SW 1271 (cell line): Measurements from ENCODE around the gene PKD1L1.
A peak's percentile ranks its signal among the peaks of the same experiment; 100 is the strongest.

Experiments used
- DNase-seq, 2 experiments: peaks; one replicate each; lab custom pipeline; 2025; lab: John Stamatoyannopoulos, UW

Gene PKD1L1

GRCh38 chr7:47875998-47876744 lies 72.1 kb downstream of the PKD1L1 start:
- DNase-seq = no peak

GRCh38 chr7:47875406-47875805 lies 72.9 kb downstream of the PKD1L1 start:
- DNase-seq = no peak

- no peak for DNase-seq
Measured at GRCh38 chr7:47873762-47874161, 74.5 kb downstream of the PKD1L1 start.

- no peak for DNase-seq
Measured at GRCh38 chr7:47867286-47867685, 81.0 kb downstream of the PKD1L1 start.

DNA sequence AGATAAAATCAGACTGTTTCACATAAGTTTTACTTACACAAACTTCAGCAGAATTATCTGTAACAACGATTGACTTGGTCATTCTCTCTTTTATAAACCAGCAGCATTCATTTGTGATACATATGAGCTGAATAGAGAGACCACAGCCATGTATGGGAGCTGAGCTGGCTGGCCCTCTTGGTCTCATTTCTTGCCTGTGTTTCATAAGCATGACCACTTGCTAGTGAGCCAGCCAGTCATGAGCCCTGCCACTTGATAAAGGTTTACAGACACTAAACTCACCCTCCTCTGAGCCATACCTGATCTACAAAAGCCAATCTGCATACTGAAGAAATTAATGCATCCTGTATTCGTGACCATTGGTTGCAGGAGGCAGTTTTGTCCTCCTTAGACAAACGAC lies 82.1 kb downstream of the PKD1L1 start:
- DNase-seq = no peak

GRCh38 chr7:47852330-47853245 lies 95.7 kb downstream of the PKD1L1 start:
- no peak for DNase-seq

GRCh38 chr7:47847207-47847606 lies 101.1 kb downstream of the PKD1L1 start:
- DNase-seq = no peak

GRCh38 chr7:47846138-47846836 lies 102.0 kb downstream of the PKD1L1 start:
- peak; percentile 9 to 19 for DNase-seq

DNA sequence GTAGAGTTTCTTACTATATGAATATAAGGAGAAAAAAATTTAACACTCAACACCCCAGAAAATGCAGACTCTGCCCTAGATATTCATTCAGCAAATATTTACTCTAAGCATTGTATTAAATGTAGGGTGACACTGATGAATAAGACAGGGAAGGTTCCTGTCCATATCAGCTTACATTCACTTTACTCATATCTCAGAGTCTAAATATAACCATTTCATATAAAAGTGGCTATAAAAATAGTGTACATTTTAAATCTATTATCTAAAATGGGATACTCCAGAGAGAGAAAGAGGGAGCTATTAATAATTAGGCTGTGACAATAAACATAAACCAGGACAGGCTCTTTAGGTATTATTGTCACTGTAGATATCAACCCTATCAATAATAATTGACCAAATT lies 104.0 kb downstream of the PKD1L1 start:
- no peak for DNase-seq

GRCh38 chr7:47843291-47843690 lies 105.0 kb downstream of the PKD1L1 start:
- no peak for DNase-seq

GRCh38 chr7:47839381-47839780 lies 108.9 kb downstream of the PKD1L1 start:
- DNase-seq = no peak

DNA sequence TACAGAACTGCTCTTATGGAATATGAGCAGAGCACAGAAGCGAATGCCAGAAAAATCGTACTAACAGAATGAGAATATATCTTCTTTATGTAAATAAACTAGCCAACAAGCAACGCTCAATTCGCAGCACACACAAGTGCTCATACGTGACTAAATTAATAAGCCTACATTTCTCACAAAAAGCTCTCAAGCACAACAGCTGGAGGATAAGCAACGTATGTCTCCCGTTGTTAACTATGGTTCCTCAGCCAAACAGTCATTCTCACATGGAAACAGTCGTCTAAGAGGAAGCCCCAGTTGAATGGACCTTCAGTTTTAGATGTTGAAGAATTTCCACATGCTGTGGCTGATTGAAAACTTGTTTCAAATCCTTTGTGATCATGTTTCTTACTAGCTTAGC lies 110.4 kb downstream of the PKD1L1 start:
- DNase-seq = no peak

DNA sequence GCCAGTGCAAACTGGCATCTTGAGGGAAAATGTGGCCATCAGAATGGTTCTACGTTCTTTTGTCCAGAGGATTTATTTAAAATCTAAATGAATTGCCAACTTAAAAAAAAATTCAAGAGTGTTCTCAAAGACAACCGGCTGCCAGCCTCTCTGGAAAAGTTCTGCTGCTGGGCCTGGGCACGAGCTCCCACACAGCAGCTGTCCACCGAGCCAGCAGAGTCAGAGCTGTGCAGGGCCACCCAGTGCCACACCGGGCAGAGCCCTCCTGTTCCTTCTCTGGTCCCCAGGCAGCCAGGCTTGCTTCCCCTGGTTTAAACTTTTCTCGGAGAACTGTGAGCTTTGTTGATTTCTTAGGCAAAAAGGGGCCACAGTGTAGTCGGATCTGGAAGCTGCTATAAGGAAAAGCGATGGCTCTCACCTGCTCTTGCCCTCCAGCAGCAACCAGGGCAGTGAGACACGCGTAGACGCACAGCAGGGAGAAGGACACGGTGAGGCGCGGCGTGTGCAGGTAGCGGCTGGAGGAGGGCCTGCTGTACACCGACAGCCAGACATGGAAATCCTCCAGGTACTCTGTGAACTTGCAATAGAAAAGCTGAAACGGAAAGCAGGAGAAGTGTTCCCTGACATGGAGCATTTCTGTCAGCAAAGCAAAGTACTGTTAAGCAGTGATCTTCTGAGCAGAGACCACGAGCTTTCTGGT lies 111.6 kb downstream of the PKD1L1 start:
- no peak for DNase-seq

DNA sequence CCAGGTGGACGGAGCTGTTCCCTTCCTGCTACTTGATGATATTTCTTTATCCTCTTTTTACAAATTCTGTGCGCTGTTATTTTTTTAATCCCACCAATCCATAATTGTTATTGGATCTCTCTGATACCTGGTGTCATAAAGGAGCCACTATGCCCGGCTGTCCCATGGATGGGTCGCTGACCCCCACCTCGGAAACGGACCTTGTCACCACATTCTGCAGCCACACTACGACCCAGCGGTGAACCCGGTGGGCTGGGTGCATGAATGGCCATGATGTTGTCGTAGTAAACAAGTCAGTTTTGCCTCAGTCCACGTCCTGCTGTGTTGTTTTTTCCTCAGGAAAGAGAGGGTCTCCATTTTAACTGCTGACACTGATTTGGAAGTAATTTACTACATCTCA lies 112.2 kb downstream of the PKD1L1 start:
- no peak for DNase-seq

DNA sequence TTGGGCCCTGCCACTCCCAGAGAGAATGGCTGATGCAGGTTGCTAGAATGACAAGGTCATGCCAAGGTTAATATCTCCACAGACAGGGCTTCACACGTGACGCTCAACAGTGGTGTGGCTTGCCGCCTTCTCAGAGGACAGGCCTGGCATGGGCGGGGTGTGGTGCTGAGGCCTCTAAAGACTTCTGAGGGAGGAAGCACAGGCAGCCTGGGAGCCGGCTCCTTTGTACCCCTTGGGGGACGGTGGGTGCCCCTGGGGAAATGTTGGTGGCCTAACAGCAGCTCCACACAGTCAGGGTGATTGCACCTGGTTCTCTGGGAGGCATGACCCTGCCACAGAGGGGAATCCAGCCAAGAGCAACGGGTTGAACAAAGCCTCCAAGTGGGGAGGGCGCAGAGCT lies 115.1 kb downstream of the PKD1L1 start:
- DNase-seq = no peak

GRCh38 chr7:47832105-47832715 lies 116.1 kb downstream of the PKD1L1 start:
- no peak for DNase-seq

GRCh38 chr7:47830015-47830414 lies 118.3 kb downstream of the PKD1L1 start:
- no peak for DNase-seq

DNA sequence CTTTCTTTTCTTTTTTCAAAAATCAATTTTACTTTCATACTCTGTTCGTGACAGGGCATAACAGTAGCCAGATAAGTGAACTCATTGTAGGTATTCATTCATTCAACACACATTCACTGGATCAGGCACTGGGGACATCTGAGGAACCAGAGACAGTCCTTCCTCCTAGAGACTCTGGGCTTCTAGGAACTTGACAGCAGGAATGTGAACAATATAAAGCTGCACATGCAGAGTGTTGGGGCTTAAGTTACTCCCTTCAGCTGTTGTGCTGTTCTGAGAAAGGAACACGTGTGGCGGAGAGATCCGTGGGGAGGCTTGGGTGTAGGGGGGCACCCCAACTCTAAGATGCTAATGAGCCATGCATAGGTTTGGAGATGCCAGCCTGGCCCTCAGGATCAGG lies 120.4 kb downstream of the PKD1L1 start:
- no peak for DNase-seq

DNA sequence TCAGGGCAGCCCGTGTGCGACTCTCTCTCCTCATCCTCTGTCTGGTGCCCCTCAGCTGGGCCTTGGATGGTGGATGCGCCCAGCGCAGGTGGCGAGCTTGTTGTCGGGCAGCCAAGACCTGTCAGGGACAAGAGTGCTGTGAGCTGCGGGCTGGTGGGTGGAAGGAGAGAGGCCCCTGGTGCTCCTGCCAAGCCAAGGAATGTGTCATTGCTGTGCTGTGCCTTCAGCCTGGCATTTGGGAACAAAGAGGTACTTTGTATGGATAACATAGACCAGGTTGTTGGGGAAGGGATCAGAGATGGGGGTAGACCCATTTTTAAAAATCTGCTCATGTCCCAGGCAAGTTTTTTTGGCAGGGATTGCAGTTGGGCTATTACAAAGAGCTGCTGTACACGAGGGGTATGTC lies 120.9 kb downstream of the PKD1L1 start:
- DNase-seq = no peak

DNA sequence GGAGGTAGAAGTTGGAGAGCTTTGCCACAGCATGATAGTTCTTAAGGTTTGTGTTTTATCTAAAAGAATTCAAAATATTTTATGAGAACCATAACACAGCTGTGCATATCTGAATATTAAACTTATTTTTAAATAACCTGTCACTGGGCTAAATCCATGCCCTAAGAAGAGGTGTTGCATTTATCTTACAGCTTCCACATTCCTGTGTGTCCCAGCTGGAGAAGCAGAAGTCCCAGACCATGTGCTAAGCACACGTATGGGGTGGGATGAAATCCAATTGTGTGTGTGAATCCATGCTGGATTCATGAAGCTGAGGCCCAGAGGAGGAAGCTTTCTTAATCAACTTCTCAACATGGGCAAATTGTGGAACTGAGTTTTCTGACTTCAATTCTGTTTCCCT lies 121.5 kb downstream of the PKD1L1 start:
- no peak for DNase-seq

GRCh38 chr7:47819607-47819920 lies 128.7 kb downstream of the PKD1L1 start:
- no peak for DNase-seq
